NCI-H2227 (cell line): ENCODE results near the gene OR51V1.
"Not testable (repeated sequence)": the region's sequence is repeated elsewhere in the genome, so short reads cannot be mapped to it uniquely, and the experiment has no call there.

Experiments used
- DNase-seq: peaks from one replicate; lab custom pipeline; 2025; ENCODE audit not compliant: unreplicated experiment; lab: John Stamatoyannopoulos, UW

The OR51V1 gene

DNA sequence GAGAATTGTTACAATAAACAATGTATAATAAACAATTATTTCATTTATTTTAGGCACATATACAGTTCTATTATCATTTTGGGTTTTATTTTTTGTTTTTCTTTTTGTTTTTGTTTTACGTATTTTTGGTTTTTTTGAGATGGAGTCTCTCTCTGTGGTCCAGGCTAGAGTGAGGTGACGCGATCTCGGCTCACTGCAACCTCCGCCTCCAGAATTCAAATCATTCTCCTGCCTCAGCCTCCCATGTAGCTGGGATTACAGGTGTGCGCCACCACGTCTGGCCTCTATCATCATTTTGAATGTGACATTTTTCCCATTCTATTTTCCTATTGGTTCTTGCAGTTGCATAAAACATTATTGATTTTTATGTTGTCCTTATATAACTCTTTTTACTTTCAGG is 25.5 kb downstream of the OR51V1 start:
- DNase-seq, result no peak

DNA sequence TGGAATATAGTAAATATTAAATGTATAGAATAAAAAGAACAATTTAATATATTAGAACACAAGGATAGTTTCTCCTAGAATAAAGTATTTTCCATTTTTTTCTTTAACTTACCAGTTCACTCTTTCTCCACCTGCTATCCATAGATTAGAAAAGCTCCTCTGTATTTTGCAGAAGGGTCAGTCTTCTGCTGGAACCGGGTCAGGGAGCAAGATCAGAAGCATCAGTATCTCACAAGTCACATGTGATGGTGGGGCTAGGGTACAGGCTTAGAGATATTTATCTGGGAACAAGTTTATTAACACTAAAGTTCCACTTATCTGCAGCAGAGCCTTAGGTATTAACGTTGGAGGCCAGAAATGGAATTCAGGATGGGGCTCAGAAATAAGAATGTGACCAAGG is 28.6 kb downstream of the OR51V1 start:
- no peak for DNase-seq

GRCh38 chr11:5165898-5166297 is 34.6 kb downstream of the OR51V1 start:
- not testable (repeated sequence) for DNase-seq

- DNase-seq, result not testable (repeated sequence)
Measured at GRCh38 chr11:5164807-5165206, 35.7 kb downstream of the OR51V1 start.

DNA sequence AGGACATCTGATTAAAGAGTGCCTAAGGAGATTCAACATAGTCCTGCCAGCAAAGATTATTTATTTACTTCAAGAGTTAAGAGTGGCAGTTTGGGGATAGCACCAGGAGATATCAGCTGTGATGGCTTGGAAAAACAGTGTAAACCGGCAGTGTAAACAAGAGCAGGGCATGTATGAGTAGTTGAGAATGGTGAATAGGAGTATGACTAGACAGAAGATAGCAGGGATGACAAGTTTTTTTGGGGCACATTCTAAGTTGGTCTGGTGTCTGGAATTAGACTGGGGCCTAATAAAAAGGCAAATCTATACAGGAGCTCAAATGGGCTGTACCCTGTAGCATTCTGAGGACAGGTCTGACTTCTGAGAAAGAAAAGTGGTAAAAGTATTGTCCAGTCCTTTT is 39.4 kb downstream of the OR51V1 start:
- DNase-seq, result not testable (repeated sequence)

DNA sequence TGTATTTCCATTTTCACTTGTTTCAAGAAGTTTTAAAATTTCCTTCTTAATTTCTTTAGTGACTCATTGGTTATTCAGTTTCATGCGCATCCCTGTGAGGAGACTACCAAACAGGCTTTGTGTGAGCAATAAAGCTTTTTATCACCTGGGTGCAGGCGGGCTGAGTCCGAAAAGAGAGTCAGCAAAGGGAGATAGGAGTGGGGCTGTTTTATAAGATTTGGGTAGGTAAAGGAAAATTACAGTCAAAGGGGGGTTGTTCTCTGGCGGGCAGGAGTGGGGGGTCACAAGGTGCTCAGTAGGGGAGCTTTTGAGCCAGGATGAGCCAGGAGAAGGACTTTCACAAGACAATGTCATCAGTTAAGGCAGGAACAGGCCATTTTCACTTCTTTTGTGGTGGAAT is 40.3 kb downstream of the OR51V1 start:
- not testable (repeated sequence) for DNase-seq

GRCh38 chr11:5159806-5160205 is 40.7 kb downstream of the OR51V1 start:
- no peak for DNase-seq

GRCh38 chr11:5154657-5155056 is 45.8 kb downstream of the OR51V1 start, which contains the start of gene OR52A1:
Gene OR52A1 (minus strand): TSS chr11:5154757. CDS start chr11:5152369, 2,388 bp downstream.
- DNase-seq, result no peak

DNA sequence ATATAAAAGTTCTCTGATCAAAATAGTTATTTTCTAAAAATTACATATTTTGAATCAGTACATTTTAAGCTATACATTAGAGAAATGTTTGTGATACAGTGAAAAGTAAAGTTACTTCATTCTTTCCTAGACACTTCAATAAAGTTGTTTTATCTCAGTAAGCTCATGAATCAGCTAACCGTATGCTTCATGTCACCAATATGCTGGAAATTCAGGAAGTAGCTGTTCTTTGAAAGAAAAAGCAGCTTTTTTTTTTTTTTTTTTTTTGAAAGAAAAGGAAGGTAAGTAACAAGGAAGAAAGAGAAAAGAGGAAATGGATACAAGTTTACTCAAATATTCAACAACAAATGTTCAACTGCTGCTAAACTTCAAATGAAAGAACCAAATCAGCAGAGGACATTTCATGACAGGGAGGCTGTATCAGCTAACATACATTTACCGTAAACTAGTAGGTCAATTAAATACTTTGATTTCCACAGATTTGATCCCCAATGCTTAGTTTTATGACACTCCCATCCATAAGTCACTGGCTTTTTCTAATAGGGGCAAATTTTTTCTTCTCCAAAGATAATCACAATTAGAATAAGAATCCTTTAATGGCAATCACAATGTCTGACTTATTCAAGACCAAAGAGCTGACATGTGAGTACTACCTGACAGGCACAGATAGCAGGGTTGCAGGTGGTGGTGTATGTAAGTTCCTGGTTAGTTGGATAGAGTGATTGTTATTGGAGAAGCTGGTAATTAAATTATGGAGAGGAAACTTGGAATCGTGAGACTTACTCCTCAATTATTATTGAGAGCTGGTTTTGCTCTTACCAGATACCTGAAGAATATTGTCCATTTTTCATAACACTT is 46.7 kb downstream of the OR51V1 start:
- DNase-seq, result no peak

- DNase-seq, result no peak
Measured at GRCh38 chr11:5151713-5152153, 48.7 kb downstream of the OR51V1 start.
